ENCODE measurements around the gene NEDD4L. TPM values are rescaled to one million over a fixed set of nuclear protein-coding genes. Genes with fewer than 3 reads are reported as not detected.

NEDD4L gene
- total RNA-seq, 2 experiments from 2014 or later, result 3.2 to 3.3 TPM

DNA sequence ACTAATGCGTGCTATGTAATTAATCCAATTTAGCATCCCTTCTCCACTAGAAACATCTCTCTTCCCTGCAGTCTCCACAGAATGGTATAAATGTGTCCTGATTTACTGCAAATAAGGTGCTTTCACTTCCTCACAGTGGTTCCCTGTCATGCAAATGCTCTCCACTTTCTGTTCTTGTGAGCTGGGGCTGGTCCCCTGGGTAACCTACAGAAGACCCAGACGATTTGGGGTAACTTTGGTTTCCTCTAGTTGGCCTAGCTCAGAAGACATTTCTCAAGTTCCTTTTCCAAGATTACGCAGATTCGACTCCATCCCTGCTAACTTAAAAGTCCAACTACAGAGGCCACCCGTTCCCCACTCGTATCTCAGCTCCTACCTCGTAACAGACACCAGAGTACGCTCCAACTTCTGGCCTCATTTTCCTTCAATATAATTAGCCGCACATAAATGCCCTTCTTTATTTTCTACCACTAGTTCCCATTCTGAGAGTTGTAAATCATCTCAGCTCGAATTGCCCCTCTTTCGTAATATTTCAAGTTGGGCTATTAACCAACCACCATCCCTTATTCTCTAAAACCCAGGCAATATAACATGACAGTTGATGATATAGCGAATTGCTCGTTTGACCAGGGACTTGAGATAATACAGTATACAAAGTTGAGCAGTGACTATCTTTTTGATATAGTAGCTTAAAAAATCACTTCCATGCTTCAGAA, 28.8 kb upstream of the NEDD4L start:
- Histone ChIP-seq H4K20me1 (ENCODE audit: insufficient read depth, low read length) (no peaks in the 10 kb centered on the region), H3K27ac (ENCODE audit: low read depth, low read length, poor library complexity, severe bottlenecking) (no peak overlapping the region), H3K79me2 (ENCODE audit: insufficient read depth, low read depth, low read length) (no peaks in the 10 kb centered on the region), H3K4me3 (ENCODE audit: low read depth, low read length, poor library complexity, severe bottlenecking) (no peak overlapping the region), H3K9me3 (ENCODE audit: low read length) (peaks cover 8% of the 10 kb centered on the region; the same call in 1 of the 2 replicates), H3K4me2 (ENCODE audit: low read length) (peak overlapping the region; percentile 58), H3K4me1 (ENCODE audit: insufficient read depth, low read length, poor library complexity, severe bottlenecking) (peaks cover 15% of the 10 kb centered on the region), H3K9me2 (ENCODE audit: insufficient read depth, low read length) (no peaks in the 10 kb centered on the region), H3K36me3 (ENCODE audit: insufficient read depth, low read length) (no peaks in the 10 kb centered on the region), H2AFZ (ENCODE audit: low read length) (no peak overlapping the region)
- intact Hi-C loops (cut with micrococcal nuclease; ENCODE audit: unreplicated experiment), result no loop called here
- TF ChIP-seq, protein P1, sequence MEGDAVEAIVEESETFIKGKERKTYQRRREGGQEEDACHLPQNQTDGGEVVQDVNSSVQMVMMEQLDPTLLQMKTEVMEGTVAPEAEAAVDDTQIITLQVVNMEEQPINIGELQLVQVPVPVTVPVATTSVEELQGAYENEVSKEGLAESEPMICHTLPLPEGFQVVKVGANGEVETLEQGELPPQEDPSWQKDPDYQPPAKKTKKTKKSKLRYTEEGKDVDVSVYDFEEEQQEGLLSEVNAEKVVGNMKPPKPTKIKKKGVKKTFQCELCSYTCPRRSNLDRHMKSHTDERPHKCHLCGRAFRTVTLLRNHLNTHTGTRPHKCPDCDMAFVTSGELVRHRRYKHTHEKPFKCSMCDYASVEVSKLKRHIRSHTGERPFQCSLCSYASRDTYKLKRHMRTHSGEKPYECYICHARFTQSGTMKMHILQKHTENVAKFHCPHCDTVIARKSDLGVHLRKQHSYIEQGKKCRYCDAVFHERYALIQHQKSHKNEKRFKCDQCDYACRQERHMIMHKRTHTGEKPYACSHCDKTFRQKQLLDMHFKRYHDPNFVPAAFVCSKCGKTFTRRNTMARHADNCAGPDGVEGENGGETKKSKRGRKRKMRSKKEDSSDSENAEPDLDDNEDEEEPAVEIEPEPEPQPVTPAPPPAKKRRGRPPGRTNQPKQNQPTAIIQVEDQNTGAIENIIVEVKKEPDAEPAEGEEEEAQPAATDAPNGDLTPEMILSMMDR (conservative IDR thresholded peaks at IDR 0.05; ENCODE audit: low read length), result no peak
- no peak for TF ChIP-seq EZH2phosphoT487 (IDR thresholded peaks at IDR 0.05; ENCODE audit: borderline replicate concordance, low read depth, low read length)
- CTCF ChIA-PET (ENCODE audit: unreplicated experiment), result no interaction called here
- peak; percentile 48 for DNase-seq (ENCODE audit: low spot score)
- POLR2A ChIA-PET, result no interaction called here
- no TSS peak for BruUV-seq (replicated peaks)

DNA sequence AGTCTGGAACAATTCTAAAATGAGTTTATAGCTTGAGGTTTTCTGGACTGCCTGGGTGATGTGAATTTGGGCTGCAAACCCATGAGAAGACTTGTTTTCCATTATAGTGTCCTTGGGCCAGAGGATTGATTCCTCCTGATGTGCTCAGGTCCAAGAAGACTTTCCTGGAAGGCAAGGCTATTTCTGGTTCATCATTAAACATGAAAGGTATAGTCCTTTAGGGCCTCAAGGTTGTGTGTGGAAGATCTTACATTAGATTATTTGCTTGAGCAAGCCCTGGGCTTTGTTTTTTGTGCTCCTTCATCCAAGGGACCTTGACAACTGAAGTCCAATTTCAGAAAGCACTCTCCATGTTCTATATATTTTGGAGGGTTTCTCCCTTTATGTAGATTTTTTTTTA, 26.8 kb upstream of the NEDD4L start:
- Histone ChIP-seq H3K9me2 (ENCODE audit: insufficient read depth, low read length) (no peaks in the 10 kb centered on the region), H2AFZ (ENCODE audit: low read length) (no peak overlapping the region), H3K79me2 (ENCODE audit: insufficient read depth, low read depth, low read length) (no peaks in the 10 kb centered on the region), H3K27ac (ENCODE audit: low read depth, low read length, poor library complexity, severe bottlenecking) (no peak overlapping the region), H3K4me1 (ENCODE audit: insufficient read depth, low read length, poor library complexity, severe bottlenecking) (peaks cover 15% of the 10 kb centered on the region), H3K4me3 (ENCODE audit: low read depth, low read length, poor library complexity, severe bottlenecking) (no peak overlapping the region), H3K36me3 (ENCODE audit: insufficient read depth, low read length) (no peaks in the 10 kb centered on the region), H3K4me2 (ENCODE audit: low read length) (no peak overlapping the region), H4K20me1 (ENCODE audit: insufficient read depth, low read length) (no peaks in the 10 kb centered on the region), H3K9me3 (ENCODE audit: low read length) (peaks cover 8% of the 10 kb centered on the region; the same call in 1 of the 2 replicates)
- ChIA-PET POLR2A (no interaction called here), CTCF (ENCODE audit: unreplicated experiment) (no interaction called here)
- no peak for DNase-seq (ENCODE audit: low spot score)
- intact Hi-C loops (cut with micrococcal nuclease; ENCODE audit: unreplicated experiment), result no loop called here
- no peak for TF ChIP-seq EZH2phosphoT487 (IDR thresholded peaks at IDR 0.05; ENCODE audit: borderline replicate concordance, low read depth, low read length)
- TF ChIP-seq, protein P1 (conservative IDR thresholded peaks at IDR 0.05; ENCODE audit: low read length), result no peak
- BruUV-seq (replicated peaks), result no TSS peak

DNA sequence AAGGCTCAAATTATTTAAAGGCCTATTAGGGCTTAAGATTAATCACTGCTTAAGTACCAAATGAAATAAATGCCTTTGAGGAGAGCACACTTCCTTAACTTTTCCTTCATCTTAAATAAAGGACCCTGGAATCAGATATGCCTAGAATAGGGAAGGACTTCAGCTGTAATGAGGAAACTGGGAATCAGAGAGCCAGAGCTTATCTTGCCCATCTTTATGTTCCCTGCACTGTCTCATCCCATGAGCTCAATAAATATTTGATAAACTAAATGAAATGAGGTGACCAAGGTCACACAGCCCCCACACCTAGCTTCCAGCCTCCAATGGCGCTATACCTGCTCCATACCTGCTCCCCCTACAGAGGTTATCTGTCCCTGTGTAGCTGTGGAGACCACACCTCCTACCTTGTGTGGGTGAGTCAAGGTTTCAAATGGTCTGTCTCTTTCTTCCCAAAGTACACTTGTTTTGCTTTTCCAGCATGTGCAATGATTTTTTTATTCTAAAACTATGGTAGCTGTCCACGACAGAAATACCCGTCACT, 23.4 kb upstream of the NEDD4L start:
- no TSS peak for BruUV-seq (replicated peaks)
- no peak for TF ChIP-seq EZH2phosphoT487 (IDR thresholded peaks at IDR 0.05; ENCODE audit: borderline replicate concordance, low read depth, low read length)
- TF ChIP-seq, protein P1 (conservative IDR thresholded peaks at IDR 0.05; ENCODE audit: low read length), result no peak
- Histone ChIP-seq H3K9me2 (ENCODE audit: insufficient read depth, low read length) (no peaks in the 10 kb centered on the region), H3K4me1 (ENCODE audit: insufficient read depth, low read length, poor library complexity, severe bottlenecking) (peaks cover 2% of the 10 kb centered on the region), H3K4me2 (ENCODE audit: low read length) (no peak overlapping the region), H3K27ac (ENCODE audit: low read depth, low read length, poor library complexity, severe bottlenecking) (no peak overlapping the region), H3K79me2 (ENCODE audit: insufficient read depth, low read depth, low read length) (no peaks in the 10 kb centered on the region), H4K20me1 (ENCODE audit: insufficient read depth, low read length) (no peaks in the 10 kb centered on the region), H2AFZ (ENCODE audit: low read length) (no peak overlapping the region), H3K9me3 (ENCODE audit: low read length) (peaks cover 8% of the 10 kb centered on the region; the same call in 1 of the 2 replicates), H3K4me3 (ENCODE audit: low read depth, low read length, poor library complexity, severe bottlenecking) (no peak overlapping the region), H3K36me3 (ENCODE audit: insufficient read depth, low read length) (no peaks in the 10 kb centered on the region)
- ChIA-PET POLR2A (interaction anchor here (0.6 to 0.7 kb wide), 2 partner anchors 459 to 1600 kb away, joined by 3 read pairs; no protein-coding TSS in a partner anchor), CTCF (ENCODE audit: unreplicated experiment) (no interaction called here)
- no peak for DNase-seq (ENCODE audit: low spot score)
- intact Hi-C loops (cut with micrococcal nuclease; ENCODE audit: unreplicated experiment), result no loop called here

Data from OCI-LY7 (cell line).